Aorta (tissue), 5 donors: ENCODE data around the gene GATA5. TPM values are rescaled to one million over a fixed set of nuclear protein-coding genes. Genes with fewer than 3 reads are reported as not detected.
A peak's percentile ranks its signal among the peaks of the same experiment; 100 is the strongest.

Experiments used
- ATAC-seq: fragments of 200-7000 bp; cut with Tn5 transposase; one replicate; pipeline ENCODE4 v1.9.1; 2022; ENCODE audit warnings: moderate library complexity; ENCODE audit not compliant: low FRiP score
- DNase-seq, 2 donors: peaks; one replicate each; pipeline ENCODE4 v3.0.0-alpha.2; 2020
- H3K27ac ChIP-seq, 2 donors: one replicate each; pipeline ENCODE4 v1.5.1; 2013; ENCODE audit warnings: low read length in 2 of 2, mild to moderate bottlenecking in 2 of 2, moderate library complexity in 2 of 2, control low read depth in 1 of 2, inconsistent platforms in 1 of 2, low read depth in 1 of 2
- H3K27me3 ChIP-seq, 2 donors: one replicate each; pipeline ENCODE4 v1.6.1; 2013; ENCODE audit warnings: control low read depth in 1 of 2, low read length in 1 of 2, mild to moderate bottlenecking in 1 of 2, moderate library complexity in 1 of 2; ENCODE audit not compliant: insufficient read depth in 2 of 2, control insufficient read depth in 1 of 2
- H3K36me3 ChIP-seq, 2 donors: one replicate each; pipeline ENCODE4 v1.6.1; 2013; ENCODE audit warnings: control low read depth in 1 of 2, low read length in 1 of 2, mild to moderate bottlenecking in 1 of 2; ENCODE audit not compliant: insufficient read depth in 2 of 2, control insufficient read depth in 1 of 2
- H3K4me1 ChIP-seq, 2 donors: one replicate each; pipeline ENCODE4 v1.6.1; 2013; ENCODE audit warnings: low read length in 2 of 2, control low read depth in 1 of 2, mild to moderate bottlenecking in 1 of 2, moderate library complexity in 1 of 2; ENCODE audit not compliant: insufficient read depth in 2 of 2, control insufficient read depth in 1 of 2
- H3K4me3 ChIP-seq, 2 donors: one replicate each; pipeline ENCODE4 v1.5.1; 2013; ENCODE audit warnings: low read length in 2 of 2, control low read depth in 1 of 2, mild to moderate bottlenecking in 1 of 2
- H3K9me3 ChIP-seq: one replicate; pipeline ENCODE4 v1.6.1; 2013; ENCODE audit warnings: mild to moderate bottlenecking, low read length; ENCODE audit not compliant: control insufficient read depth
- WGBS, 2 donors: extraction: QIAGEN DNeasy Blood & Tissue Kit; methylation state at CpG; one replicate each; pipeline ENCODE4 v1.1.7; 2013; 5-methylcytosine and 5-hydroxymethylcytosine counted together
- intact Hi-C, 2 donors: fragments of 100-400 bp; cut with DNase I; formaldehyde crosslinking; loops; one replicate each; pipeline versions ENCODE4 v1.14.2 to v1.15.0; 2022
- polyA plus RNA-seq, 2 donors: library from polyadenylated mRNA; stranded (reverse); fragments of 200-250 nt; gene quantifications; one replicate each; pipeline ENCODE4 v1.2.3, GENCODE V29; 2013
- total RNA-seq, 2 donors: library from RNA; stranded (reverse); fragmentation: NEBNext Ultra II Directional; extraction: Animal tissue kit (Norgen Biotek cat#: 25700); gene quantifications; one replicate each; pipeline ENCODE4 v1.2.1, GENCODE V29; 2021
- donor health status: healthy with polysubstance abuse.
- donor health status: Bipolar disorder and iron deficiency.
- donor health status: DM: no; HTN: no; CAD: no.
- donor health status: DM: no; HTN: no; CAD: no.
- donor health status: DM: yes; HTN: yes; CAD: no.

Gene GATA5
- total and polyA plus RNA-seq, 4 donors, result 0.16 to 3.5 (median 0.92) TPM

- Histone ChIP-seq H3K27ac (no peak overlapping the region), H3K36me3 (no peaks in the 10 kb centered on the region), H3K27me3 (no peaks in the 10 kb centered on the region), H3K4me1 (no peaks in the 10 kb centered on the region), H3K4me3 (no peak overlapping the region), H3K9me3 (no peaks in the 10 kb centered on the region)
- ATAC-seq (no peak), DNase-seq (no peak)
- intact Hi-C loops, result no loop called here
- 66 to 74% methylated on average over 9 of the region's 9 CpGs for WGBS, 2 donors
These were observed 4.5 kb upstream of the GATA5 start for GRCh38 chr20:62480318-62480717.

GRCh38 chr20:62479656-62480055 is 3.9 kb upstream of the GATA5 start:
- H3K27me3 ChIP-seq, result no peaks in the 10 kb centered on the region
- H3K36me3 ChIP-seq, result no peaks in the 10 kb centered on the region
- H3K9me3 ChIP-seq, result no peaks in the 10 kb centered on the region
- H3K4me1 ChIP-seq, result no peaks in the 10 kb centered on the region
- no peak overlapping the region for H3K27ac ChIP-seq
- DNase-seq, result no peak
- WGBS, 2 donors, result 67 to 70% methylated on average over 5 of the region's 5 CpGs
- H3K4me3 ChIP-seq, result no peak overlapping the region
- ATAC-seq, result no peak
- intact Hi-C loops, result no loop called here

- ATAC-seq, result no peak
- WGBS, 2 donors, result 88 to 93% methylated on average over 12 of the region's 12 CpGs
- DNase-seq, result no peak
- intact Hi-C loops, result no loop called here
- no peaks in the 10 kb centered on the region for H3K4me1 ChIP-seq
- H3K9me3 ChIP-seq, result no peaks in the 10 kb centered on the region
- no peak overlapping the region for H3K27ac ChIP-seq
- H3K36me3 ChIP-seq, result no peaks in the 10 kb centered on the region
- H3K27me3 ChIP-seq, result no peaks in the 10 kb centered on the region
- no peak overlapping the region for H3K4me3 ChIP-seq
These were observed 3.4 kb upstream of the GATA5 start for GRCh38 chr20:62479156-62479555.

- H3K36me3 ChIP-seq, result no peaks in the 10 kb centered on the region
These were observed 2.1 kb upstream of the GATA5 start for GRCh38 chr20:62477669-62478455.

GRCh38 chr20:62476056-62476838 is 452 bp upstream of the GATA5 start:
- intact Hi-C loops, result no loop called here
- 5% methylated on average over 60 to 82 of the region's 82 CpGs for WGBS, 2 donors
- Histone ChIP-seq H3K4me1 (no peaks in the 10 kb centered on the region), H3K9me3 (no peaks in the 10 kb centered on the region), H3K27me3 (no peaks in the 10 kb centered on the region), H3K27ac (no peak overlapping the region), H3K36me3 (no peaks in the 10 kb centered on the region), H3K4me3 (peak overlapping the region; percentile 19 to 32)
- ATAC-seq (peak; percentile 49), DNase-seq (no peak)

More at GRCh38 chr20:62477669-62478455, 2.1 kb upstream of the GATA5 start:
- H3K27ac ChIP-seq, result no peak overlapping the region
- H3K9me3 ChIP-seq, result no peaks in the 10 kb centered on the region
- no peaks in the 10 kb centered on the region for H3K4me1 ChIP-seq
- H3K27me3 ChIP-seq, result no peaks in the 10 kb centered on the region
- H3K4me3 ChIP-seq, result no peak overlapping the region
- DNase-seq, result no peak
- intact Hi-C loops, result no loop called here
- WGBS, 2 donors, result 79 to 80% methylated on average over 37 of the region's 37 CpGs
- ATAC-seq, result no peak

GRCh38 chr20:62475027-62475771 is 596 bp downstream of the GATA5 start:
- WGBS, 2 donors, result 12 to 19% methylated on average over 80 to 93 of the region's 93 CpGs

GRCh38 chr20:62474604-62475026 is 1.2 kb downstream of the GATA5 start:
- H3K4me3 ChIP-seq, result no peak overlapping the region
- 67 to 82% methylated on average over 25 of the region's 25 CpGs for WGBS, 2 donors
- no peaks in the 10 kb centered on the region for H3K9me3 ChIP-seq
- no peaks in the 10 kb centered on the region for H3K27me3 ChIP-seq
- no peak for DNase-seq
- H3K4me1 ChIP-seq, result no peaks in the 10 kb centered on the region
- intact Hi-C loops, result no loop called here
- no peak overlapping the region for H3K27ac ChIP-seq
- ATAC-seq, result no peak
- no peaks in the 10 kb centered on the region for H3K36me3 ChIP-seq

More at GRCh38 chr20:62475027-62475771, 596 bp downstream of the GATA5 start:
- intact Hi-C loops, result no loop called here
- ATAC-seq (no peak), DNase-seq (no peak)
- H3K4me1 ChIP-seq, result no peaks in the 10 kb centered on the region
- peak overlapping the region; percentile 19 to 32 for H3K4me3 ChIP-seq
- no peaks in the 10 kb centered on the region for H3K36me3 ChIP-seq
- no peaks in the 10 kb centered on the region for H3K27me3 ChIP-seq
- no peak overlapping the region for H3K27ac ChIP-seq
- H3K9me3 ChIP-seq, result no peaks in the 10 kb centered on the region

GRCh38 chr20:62473717-62474603 is 1.8 kb downstream of the GATA5 start:
- WGBS, 2 donors, result 68 to 89% methylated on average over 39 to 52 of the region's 52 CpGs
- no peaks in the 10 kb centered on the region for H3K27me3 ChIP-seq
- no peak overlapping the region for H3K4me3 ChIP-seq

More at GRCh38 chr20:62473717-62474603, 1.8 kb downstream of the GATA5 start:
- ATAC-seq (no peak), DNase-seq (no peak)
- H3K4me1 ChIP-seq, result no peaks in the 10 kb centered on the region
- intact Hi-C loops, result no loop called here
- no peaks in the 10 kb centered on the region for H3K9me3 ChIP-seq
- no peak overlapping the region for H3K27ac ChIP-seq
- H3K36me3 ChIP-seq, result no peaks in the 10 kb centered on the region
